GM10266 (cell line): ENCODE data around the gene TMOD2.

ENCODE experiments used
- DNase-seq: peaks from one replicate; pipeline ENCODE4 v3.0.0; 2012; ENCODE audit errors: extremely low spot score
- CTCF ChIP-seq: IDR thresholded peaks from 2 replicates; pipeline ENCODE4 v1.5.1; 2012; ENCODE audit warnings: mild to moderate bottlenecking, low read depth; ENCODE audit not compliant: control insufficient read depth, insufficient read depth; ENCODE audit errors: missing control alignments

Gene TMOD2

GRCh38 chr15:51751697-51752683, 593 bp downstream of the TMOD2 start:
- no peak for DNase-seq
- no peak for TF ChIP-seq CTCF

GRCh38 chr15:51752888-51753287, 1.5 kb downstream of the TMOD2 start:
- no peak for DNase-seq

GRCh38 chr15:51754267-51754666, 2.9 kb downstream of the TMOD2 start:
- TF ChIP-seq CTCF: no peak
- DNase-seq: no peak

More at GRCh38 chr15:51752888-51753287, 1.5 kb downstream of the TMOD2 start:
- TF ChIP-seq CTCF: no peak

- no peak for TF ChIP-seq CTCF
- DNase-seq: no peak
These were observed 4.4 kb downstream of the TMOD2 start for GRCh38 chr15:51755790-51756189.

- no peak for TF ChIP-seq CTCF
- DNase-seq: no peak
These were observed 5.1 kb downstream of the TMOD2 start for GRCh38 chr15:51756482-51756881.

- no peak for DNase-seq
- no peak for TF ChIP-seq CTCF
These were observed 6.1 kb downstream of the TMOD2 start for GRCh38 chr15:51757450-51757849.

- DNase-seq: no peak
- TF ChIP-seq CTCF: no peak
These were observed 7.2 kb downstream of the TMOD2 start for GRCh38 chr15:51758645-51759044.
